ENCODE data around the gene PDHA1.

The PDHA1 gene

GRCh38 chrX:19358521-19358920 lies 14.8 kb downstream of the PDHA1 start:
- FAIRE-seq (peak; percentile 81), DNase-seq (ENCODE audit: insufficient read length, low spot score) (no peak)
- no peak for TF ChIP-seq CTCF (IDR thresholded peaks at IDR 0.05; ENCODE audit: insufficient read depth, missing control alignments)

GRCh38 chrX:19360903-19361302 lies 17.2 kb downstream of the PDHA1 start:
- no peak for DNase-seq (ENCODE audit: insufficient read length, low spot score)
- no peak for FAIRE-seq
- TF ChIP-seq CTCF (IDR thresholded peaks at IDR 0.05; ENCODE audit: insufficient read depth, missing control alignments) = no peak

- DNase-seq (ENCODE audit: insufficient read length, low spot score) (no peak), FAIRE-seq (no peak)
- no peak for TF ChIP-seq CTCF (IDR thresholded peaks at IDR 0.05; ENCODE audit: insufficient read depth, missing control alignments)
Observed at GRCh38 chrX:19361701-19362100, 18.0 kb downstream of the PDHA1 start.

- FAIRE-seq (no peak), DNase-seq (ENCODE audit: insufficient read length, low spot score) (no peak)
- TF ChIP-seq CTCF (IDR thresholded peaks at IDR 0.05; ENCODE audit: insufficient read depth, missing control alignments) = no peak
Observed at GRCh38 chrX:19368576-19368975, 24.8 kb downstream of the PDHA1 start.

GRCh38 chrX:19370061-19370460 lies 26.3 kb downstream of the PDHA1 start:
- no peak for TF ChIP-seq CTCF (IDR thresholded peaks at IDR 0.05; ENCODE audit: insufficient read depth, missing control alignments)
- DNase-seq (ENCODE audit: insufficient read length, low spot score) (no peak), FAIRE-seq (no peak)

GRCh38 chrX:19372170-19372546 lies 28.4 kb downstream of the PDHA1 start:
- FAIRE-seq (no peak), DNase-seq (ENCODE audit: insufficient read length, low spot score) (peak; percentile 64)
- TF ChIP-seq CTCF (IDR thresholded peaks at IDR 0.05; ENCODE audit: insufficient read depth, missing control alignments) = peak; percentile 63

- FAIRE-seq (no peak), DNase-seq (ENCODE audit: insufficient read length, low spot score) (no peak)
- TF ChIP-seq CTCF (IDR thresholded peaks at IDR 0.05; ENCODE audit: insufficient read depth, missing control alignments) = no peak
Observed at GRCh38 chrX:19372547-19373331, 29.0 kb downstream of the PDHA1 start.

Data from D721Med (cell line).